Measurements from ENCODE around the gene ATXN7L1. TPM values are rescaled to one million over a fixed set of nuclear protein-coding genes. Genes with fewer than 3 reads are reported as not detected.

The ATXN7L1 gene
- total RNA-seq, 1 donor from 2014 or later = 16.0 TPM

GRCh38 chr7:105916603-105917002 lies 40.2 kb upstream of the ATXN7L1 start:
- H3K27me3 Mint-ChIP-seq = no peaks in the 10 kb centered on the region
- peaks cover 3% of the 10 kb centered on the region for H3K36me3 Mint-ChIP-seq
- DNase-seq (ENCODE audit: extremely low spot score, unreplicated experiment) = no peak
- H3K9me3 Mint-ChIP-seq = no peaks in the 10 kb centered on the region
- H3K27ac Mint-ChIP-seq = no peak overlapping the region
- H3K4me3 Mint-ChIP-seq = no peak overlapping the region
- TF ChIP-seq CTCF (conservative IDR thresholded peaks at IDR 0.05) = no peak
- no peaks in the 10 kb centered on the region for H3K4me1 Mint-ChIP-seq (ENCODE audit: unreplicated experiment)

- H3K9me3 Mint-ChIP-seq = peaks cover 4% of the 10 kb centered on the region
- peaks cover 13% of the 10 kb centered on the region for H3K36me3 Mint-ChIP-seq
- no peak overlapping the region for H3K4me3 Mint-ChIP-seq
- DNase-seq (ENCODE audit: extremely low spot score, unreplicated experiment) = no peak
- no peak overlapping the region for H3K27ac Mint-ChIP-seq
- no peaks in the 10 kb centered on the region for H3K27me3 Mint-ChIP-seq
- H3K4me1 Mint-ChIP-seq (ENCODE audit: unreplicated experiment) = no peaks in the 10 kb centered on the region
- no peak for TF ChIP-seq CTCF (conservative IDR thresholded peaks at IDR 0.05)
Observed at GRCh38 chr7:105913947-105914346, 37.5 kb upstream of the ATXN7L1 start.

GRCh38 chr7:105911961-105912575 lies 35.7 kb upstream of the ATXN7L1 start:
- H3K27ac Mint-ChIP-seq = no peak overlapping the region
- no peaks in the 10 kb centered on the region for H3K4me1 Mint-ChIP-seq (ENCODE audit: unreplicated experiment)
- H3K9me3 Mint-ChIP-seq = peaks cover 4% of the 10 kb centered on the region
- H3K27me3 Mint-ChIP-seq = no peaks in the 10 kb centered on the region
- peaks cover 13% of the 10 kb centered on the region for H3K36me3 Mint-ChIP-seq
- no peak overlapping the region for H3K4me3 Mint-ChIP-seq
- no peak for DNase-seq (ENCODE audit: extremely low spot score, unreplicated experiment)
- no peak for TF ChIP-seq CTCF (conservative IDR thresholded peaks at IDR 0.05)

- Mint-ChIP-seq H3K9me3 (peaks cover 4% of the 10 kb centered on the region), H3K27me3 (no peaks in the 10 kb centered on the region), H3K36me3 (peaks cover 13% of the 10 kb centered on the region), H3K27ac (no peak overlapping the region), H3K4me3 (no peak overlapping the region), H3K4me1 (ENCODE audit: unreplicated experiment) (no peaks in the 10 kb centered on the region)
- no peak for DNase-seq (ENCODE audit: extremely low spot score, unreplicated experiment)
- TF ChIP-seq CTCF (conservative IDR thresholded peaks at IDR 0.05) = no peak
Observed at GRCh38 chr7:105910172-105910571, 33.8 kb upstream of the ATXN7L1 start.

- H3K27ac Mint-ChIP-seq = no peak overlapping the region
- no peaks in the 10 kb centered on the region for H3K27me3 Mint-ChIP-seq
Observed at GRCh38 chr7:105909742-105910141, 33.3 kb upstream of the ATXN7L1 start.

More at GRCh38 chr7:105909742-105910141, 33.3 kb upstream of the ATXN7L1 start:
- no peak overlapping the region for H3K4me3 Mint-ChIP-seq
- DNase-seq (ENCODE audit: extremely low spot score, unreplicated experiment) = no peak
- no peaks in the 10 kb centered on the region for H3K4me1 Mint-ChIP-seq (ENCODE audit: unreplicated experiment)
- peaks cover 13% of the 10 kb centered on the region for H3K36me3 Mint-ChIP-seq
- peaks cover 4% of the 10 kb centered on the region for H3K9me3 Mint-ChIP-seq
- no peak for TF ChIP-seq CTCF (conservative IDR thresholded peaks at IDR 0.05)

Measured in type B pancreatic cell (in vitro differentiated cells).